ENCODE results near the gene MPDU1. TPM values are rescaled to one million over a fixed set of nuclear protein-coding genes. Genes with fewer than 3 reads are reported as not detected.
A peak's percentile ranks its signal among the peaks of the same experiment; 100 is the strongest.

Gene MPDU1
- total RNA-seq, 1 experiment from 2014 or later: 73.1 TPM

- H4K8ac ChIP-seq (replicated peaks; ENCODE audit: insufficient read length, low read depth, low read length): no peak overlapping the region
- no peak overlapping the region for H2BK15ac ChIP-seq (ENCODE audit: low read depth, low read length)
- no peak overlapping the region for H3K4me2 ChIP-seq (ENCODE audit: insufficient read depth, insufficient read length, low read length)
- no peak overlapping the region for H3T11ph ChIP-seq (ENCODE audit: low read length)
- Mint-ChIP-seq H3K36me3 (ENCODE audit: insufficient read depth in 1 of 3, low read depth in 3 of 3) (peaks cover 0 to 2% (median 2%) of the 10 kb centered on the region in 3 experiments; a peak in 1 of 7 replicates), H3K4me1 (peaks cover 30 to 40% of the 10 kb centered on the region in 2 experiments), H3K27me3 (ENCODE audit: low read depth) (peaks cover 3% of the 10 kb centered on the region; the same call in 1 of the 2 replicates), H3K9me3 (no peaks in the 10 kb centered on the region), H3K4me3 (peak overlapping the region in 1 of 2 experiments; percentile 48; a peak in 1 of 5 replicates), H3K27ac (no peak overlapping the region)
- H3K18ac ChIP-seq (ENCODE audit: insufficient read length, low read depth, low read length): no peak overlapping the region
- no peaks in the 10 kb centered on the region for H3K9me3 ChIP-seq (ENCODE audit: control insufficient read depth, low read depth, low read length)
- H2BK12ac ChIP-seq (ENCODE audit: insufficient read length, low read depth, low read length): no peak overlapping the region
- no peaks in the 10 kb centered on the region for H3K27me3 ChIP-seq (ENCODE audit: insufficient read depth, low read length)
- no peak overlapping the region for H4K5ac ChIP-seq (ENCODE audit: insufficient read length, low read depth, low read length)
- H3K14ac ChIP-seq (ENCODE audit: insufficient read depth, low read length): no peak overlapping the region; the same call in 1 of the 2 replicates
- DNase-seq: no peak
- no peak overlapping the region for H3K4ac ChIP-seq (ENCODE audit: low read depth, low read length)
- H3K27ac ChIP-seq (ENCODE audit: insufficient read length, low read depth, low read length): no peak overlapping the region
- no peak overlapping the region for H3K56ac ChIP-seq (ENCODE audit: insufficient read length, low read depth, low read length)
- no peak overlapping the region for H2BK5ac ChIP-seq (ENCODE audit: insufficient read length, low read length)
- no peak overlapping the region for H2BK120ac ChIP-seq (ENCODE audit: low read depth, low read length, poor library complexity, severe bottlenecking)
- no peak overlapping the region for H2AFZ ChIP-seq (ENCODE audit: low read length)
- no peaks in the 10 kb centered on the region for H3K79me2 ChIP-seq (ENCODE audit: insufficient read depth, low read length)
- H4K20me1 ChIP-seq (ENCODE audit: control insufficient read depth, insufficient read depth, insufficient read length): no peaks in the 10 kb centered on the region
- peaks cover 2% of the 10 kb centered on the region; the same call in 1 of the 2 replicates for H3K4me1 ChIP-seq (ENCODE audit: insufficient read depth, low read length)
- H3K79me1 ChIP-seq (ENCODE audit: insufficient read depth, low read depth, low read length, poor library complexity, severe bottlenecking): no peaks in the 10 kb centered on the region
- H2BK20ac ChIP-seq (ENCODE audit: low read depth, low read length, poor library complexity, severe bottlenecking): no peak overlapping the region
- no peak overlapping the region for H3K9ac ChIP-seq (ENCODE audit: extremely low read depth, insufficient read length, low read length)
- H4K91ac ChIP-seq (ENCODE audit: insufficient read length, low read depth, low read length): no peak overlapping the region
- H3K23me2 ChIP-seq (ENCODE audit: insufficient read length, low read depth, low read length, poor library complexity, severe bottlenecking): peaks cover 6% of the 10 kb centered on the region
- no CpG with 5 or more reads among the region's 11 CpGs for WGBS (ENCODE audit: extremely low coverage, insufficient read length, low lambda C conversion rate)
- H3K23ac ChIP-seq (ENCODE audit: insufficient read length, low read depth, low read length): no peak overlapping the region
- TF ChIP-seq, protein P1, sequence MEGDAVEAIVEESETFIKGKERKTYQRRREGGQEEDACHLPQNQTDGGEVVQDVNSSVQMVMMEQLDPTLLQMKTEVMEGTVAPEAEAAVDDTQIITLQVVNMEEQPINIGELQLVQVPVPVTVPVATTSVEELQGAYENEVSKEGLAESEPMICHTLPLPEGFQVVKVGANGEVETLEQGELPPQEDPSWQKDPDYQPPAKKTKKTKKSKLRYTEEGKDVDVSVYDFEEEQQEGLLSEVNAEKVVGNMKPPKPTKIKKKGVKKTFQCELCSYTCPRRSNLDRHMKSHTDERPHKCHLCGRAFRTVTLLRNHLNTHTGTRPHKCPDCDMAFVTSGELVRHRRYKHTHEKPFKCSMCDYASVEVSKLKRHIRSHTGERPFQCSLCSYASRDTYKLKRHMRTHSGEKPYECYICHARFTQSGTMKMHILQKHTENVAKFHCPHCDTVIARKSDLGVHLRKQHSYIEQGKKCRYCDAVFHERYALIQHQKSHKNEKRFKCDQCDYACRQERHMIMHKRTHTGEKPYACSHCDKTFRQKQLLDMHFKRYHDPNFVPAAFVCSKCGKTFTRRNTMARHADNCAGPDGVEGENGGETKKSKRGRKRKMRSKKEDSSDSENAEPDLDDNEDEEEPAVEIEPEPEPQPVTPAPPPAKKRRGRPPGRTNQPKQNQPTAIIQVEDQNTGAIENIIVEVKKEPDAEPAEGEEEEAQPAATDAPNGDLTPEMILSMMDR (conservative IDR thresholded peaks at IDR 0.05): no peak
- H2AK5ac ChIP-seq (ENCODE audit: insufficient read length, low read length): no peak overlapping the region
Measured at GRCh38 chr17:7631398-7632380, 48.0 kb downstream of the MPDU1 start.
